ENCODE results near the gene MPV17L2.

DNA sequence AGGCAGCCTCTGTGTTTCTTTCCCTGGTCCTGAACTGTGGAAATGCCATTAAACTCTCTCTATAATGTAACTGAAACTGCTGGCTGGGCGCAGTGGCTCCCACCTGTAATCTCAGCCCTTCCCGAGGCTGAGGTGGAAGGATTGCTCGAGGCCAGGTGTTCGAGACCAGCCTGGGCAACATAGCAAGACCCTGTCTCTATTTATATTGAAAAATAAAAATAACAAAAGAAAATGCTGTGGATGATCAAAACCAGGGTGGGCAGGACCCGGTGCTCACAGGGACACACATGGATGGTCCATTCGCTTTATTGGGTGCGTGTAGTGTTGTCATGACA is 3.5 kb downstream of the MPV17L2 start:
- TF ChIP-seq, protein P1, sequence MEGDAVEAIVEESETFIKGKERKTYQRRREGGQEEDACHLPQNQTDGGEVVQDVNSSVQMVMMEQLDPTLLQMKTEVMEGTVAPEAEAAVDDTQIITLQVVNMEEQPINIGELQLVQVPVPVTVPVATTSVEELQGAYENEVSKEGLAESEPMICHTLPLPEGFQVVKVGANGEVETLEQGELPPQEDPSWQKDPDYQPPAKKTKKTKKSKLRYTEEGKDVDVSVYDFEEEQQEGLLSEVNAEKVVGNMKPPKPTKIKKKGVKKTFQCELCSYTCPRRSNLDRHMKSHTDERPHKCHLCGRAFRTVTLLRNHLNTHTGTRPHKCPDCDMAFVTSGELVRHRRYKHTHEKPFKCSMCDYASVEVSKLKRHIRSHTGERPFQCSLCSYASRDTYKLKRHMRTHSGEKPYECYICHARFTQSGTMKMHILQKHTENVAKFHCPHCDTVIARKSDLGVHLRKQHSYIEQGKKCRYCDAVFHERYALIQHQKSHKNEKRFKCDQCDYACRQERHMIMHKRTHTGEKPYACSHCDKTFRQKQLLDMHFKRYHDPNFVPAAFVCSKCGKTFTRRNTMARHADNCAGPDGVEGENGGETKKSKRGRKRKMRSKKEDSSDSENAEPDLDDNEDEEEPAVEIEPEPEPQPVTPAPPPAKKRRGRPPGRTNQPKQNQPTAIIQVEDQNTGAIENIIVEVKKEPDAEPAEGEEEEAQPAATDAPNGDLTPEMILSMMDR (IDR thresholded peaks at IDR 0.05) = no peak
- TF ChIP-seq POLR2A (IDR thresholded peaks at IDR 0.05; ENCODE audit: low read depth) = no peak
- TF ChIP-seq POLR2AphosphoS5 (IDR thresholded peaks at IDR 0.05) = no peak
